RWPE2 (cell line): ENCODE measurements around the gene SDK2.

Source experiments
- ATAC-seq: fragments of 200-7000 bp; cut with Tn5 transposase; 3 replicates; pipeline ENCODE4 v1.9.1; 2021; ENCODE audit warnings: low read depth
- DNase-seq: peaks from one replicate; pipeline ENCODE4 v3.0.0-alpha.2; 2020; ENCODE audit warnings: low spot score
- H3K27ac ChIP-seq: fragments of 450-650 bp; 2 replicates; pipeline ENCODE4 v1.5.1; 2017; ENCODE audit warnings: mild to moderate bottlenecking; ENCODE audit not compliant: poor library complexity, severe bottlenecking
- H3K27me3 ChIP-seq: fragments of 250-450 bp; sonication (Bioruptor Pico); 2 replicates; pipeline ENCODE4 v1.5.1; 2021; ENCODE audit warnings: mild to moderate bottlenecking, moderate library complexity; ENCODE audit not compliant: insufficient read depth, poor library complexity, severe bottlenecking
- H3K36me3 ChIP-seq: fragments of 250-450 bp; sonication (Bioruptor Pico); 2 replicates; pipeline ENCODE4 v1.5.1; 2020; ENCODE audit warnings: low read depth, mild to moderate bottlenecking, moderate library complexity
- H3K4me1 ChIP-seq: fragments of 250-450 bp; sonication (Bioruptor Pico); 2 replicates; pipeline ENCODE4 v1.5.1; 2021; ENCODE audit warnings: mild to moderate bottlenecking, moderate library complexity; ENCODE audit not compliant: insufficient read depth, poor library complexity, severe bottlenecking
- H3K4me3 ChIP-seq: fragments of 250-450 bp; sonication (Bioruptor Pico); 2 replicates; pipeline ENCODE4 v1.5.1; 2021; ENCODE audit warnings: mild to moderate bottlenecking, moderate library complexity; ENCODE audit not compliant: severe bottlenecking
- H3K9me3 ChIP-seq: fragments of 250-450 bp; sonication (Bioruptor Pico); 2 replicates; pipeline ENCODE4 v1.5.1; 2021; ENCODE audit warnings: mild to moderate bottlenecking, moderate library complexity; ENCODE audit not compliant: severe bottlenecking
- TF ChIP-seq, protein P1 (sequence below): fragments of 450-650 bp; IDR thresholded peaks from one replicate; pipeline ENCODE4 v1.5.1; 2017; ENCODE audit warnings: mild to moderate bottlenecking, moderate library complexity; ENCODE audit not compliant: poor library complexity, severe bottlenecking

The SDK2 gene

DNA sequence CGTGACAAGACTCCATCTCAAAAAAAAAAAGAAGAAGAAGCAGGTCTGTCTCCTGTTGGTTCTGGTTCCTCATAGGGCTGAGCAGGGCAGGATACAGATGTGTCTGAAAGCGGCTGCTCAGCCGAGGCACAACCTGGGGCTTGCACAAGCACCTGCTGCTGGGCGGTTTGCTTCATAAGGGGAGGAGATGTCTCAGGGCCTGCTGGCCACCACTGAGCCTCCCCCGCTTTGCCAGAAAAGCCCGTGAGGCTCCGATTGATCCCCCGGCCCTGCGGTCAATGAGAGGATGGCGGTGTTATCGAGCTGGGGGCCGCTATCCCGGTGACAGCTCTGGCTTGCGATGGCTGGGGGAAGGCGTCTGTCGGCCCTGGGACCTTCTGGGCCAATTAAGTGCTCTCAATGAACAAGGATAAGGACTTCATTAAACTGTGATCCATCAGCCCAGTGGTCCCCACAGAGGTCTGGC is 162.0 kb downstream of the SDK2 start:
- TF ChIP-seq, protein P1, sequence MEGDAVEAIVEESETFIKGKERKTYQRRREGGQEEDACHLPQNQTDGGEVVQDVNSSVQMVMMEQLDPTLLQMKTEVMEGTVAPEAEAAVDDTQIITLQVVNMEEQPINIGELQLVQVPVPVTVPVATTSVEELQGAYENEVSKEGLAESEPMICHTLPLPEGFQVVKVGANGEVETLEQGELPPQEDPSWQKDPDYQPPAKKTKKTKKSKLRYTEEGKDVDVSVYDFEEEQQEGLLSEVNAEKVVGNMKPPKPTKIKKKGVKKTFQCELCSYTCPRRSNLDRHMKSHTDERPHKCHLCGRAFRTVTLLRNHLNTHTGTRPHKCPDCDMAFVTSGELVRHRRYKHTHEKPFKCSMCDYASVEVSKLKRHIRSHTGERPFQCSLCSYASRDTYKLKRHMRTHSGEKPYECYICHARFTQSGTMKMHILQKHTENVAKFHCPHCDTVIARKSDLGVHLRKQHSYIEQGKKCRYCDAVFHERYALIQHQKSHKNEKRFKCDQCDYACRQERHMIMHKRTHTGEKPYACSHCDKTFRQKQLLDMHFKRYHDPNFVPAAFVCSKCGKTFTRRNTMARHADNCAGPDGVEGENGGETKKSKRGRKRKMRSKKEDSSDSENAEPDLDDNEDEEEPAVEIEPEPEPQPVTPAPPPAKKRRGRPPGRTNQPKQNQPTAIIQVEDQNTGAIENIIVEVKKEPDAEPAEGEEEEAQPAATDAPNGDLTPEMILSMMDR, result no peak
- no peak for DNase-seq
- Histone ChIP-seq H3K36me3 (no peaks in the 10 kb centered on the region), H3K9me3 (peaks cover 5% of the 10 kb centered on the region), H3K4me1 (no peaks in the 10 kb centered on the region), H3K27me3 (no peaks in the 10 kb centered on the region), H3K4me3 (no peak overlapping the region), H3K27ac (no peak overlapping the region)
- no peak for ATAC-seq

DNA sequence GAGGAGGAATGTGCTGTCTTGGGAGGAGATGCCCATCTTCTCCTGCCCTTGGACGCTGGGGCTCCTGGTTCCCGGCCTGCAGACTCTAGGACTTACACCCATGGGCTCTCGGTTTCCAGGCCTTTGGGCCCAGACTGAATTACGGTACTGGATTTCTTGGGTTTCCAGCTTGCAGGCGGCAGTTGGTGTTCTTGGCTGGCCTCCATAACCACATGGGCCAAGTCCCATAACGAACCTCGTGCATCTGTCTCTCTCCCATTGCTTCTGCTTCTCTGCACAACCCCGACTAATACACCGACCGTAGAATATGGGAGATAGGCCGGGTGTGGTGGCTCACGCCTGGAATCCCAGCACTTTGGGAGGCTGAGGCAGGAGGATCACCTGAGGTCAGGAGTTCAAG is 162.6 kb downstream of the SDK2 start:
- H3K27me3 ChIP-seq, result no peaks in the 10 kb centered on the region
- ATAC-seq (no peak), DNase-seq (no peak)
- H3K4me1 ChIP-seq, result no peaks in the 10 kb centered on the region
- H3K4me3 ChIP-seq, result no peak overlapping the region
- TF ChIP-seq, protein P1, result no peak
- no peak overlapping the region for H3K27ac ChIP-seq
- H3K9me3 ChIP-seq, result peaks cover 5% of the 10 kb centered on the region
- no peaks in the 10 kb centered on the region for H3K36me3 ChIP-seq

DNA sequence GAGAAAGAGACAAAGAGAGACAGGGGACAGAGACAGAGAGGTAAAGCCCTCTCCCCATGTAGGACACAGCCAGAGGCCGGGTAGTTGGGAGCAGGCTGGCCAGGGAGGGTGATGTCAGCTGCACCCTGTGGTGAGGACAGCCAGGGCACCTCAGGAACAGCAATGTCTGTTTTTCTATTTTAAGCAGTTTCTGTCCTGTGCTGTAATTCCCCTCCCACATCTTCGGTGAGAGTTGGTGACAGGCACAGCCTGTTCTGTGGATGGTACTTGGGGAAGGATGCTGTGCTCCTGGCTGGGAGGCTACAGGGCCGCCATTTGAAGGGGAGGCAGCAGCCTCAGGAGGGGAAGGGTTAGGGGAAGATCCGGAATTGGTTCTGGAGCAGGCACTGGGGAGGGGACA is 163.5 kb downstream of the SDK2 start:
- Histone ChIP-seq H3K9me3 (peaks cover 5% of the 10 kb centered on the region), H3K36me3 (no peaks in the 10 kb centered on the region), H3K4me1 (no peaks in the 10 kb centered on the region), H3K27ac (no peak overlapping the region), H3K27me3 (peaks cover 6% of the 10 kb centered on the region), H3K4me3 (no peak overlapping the region)
- DNase-seq (no peak), ATAC-seq (no peak)
- TF ChIP-seq, protein P1, result no peak

DNA sequence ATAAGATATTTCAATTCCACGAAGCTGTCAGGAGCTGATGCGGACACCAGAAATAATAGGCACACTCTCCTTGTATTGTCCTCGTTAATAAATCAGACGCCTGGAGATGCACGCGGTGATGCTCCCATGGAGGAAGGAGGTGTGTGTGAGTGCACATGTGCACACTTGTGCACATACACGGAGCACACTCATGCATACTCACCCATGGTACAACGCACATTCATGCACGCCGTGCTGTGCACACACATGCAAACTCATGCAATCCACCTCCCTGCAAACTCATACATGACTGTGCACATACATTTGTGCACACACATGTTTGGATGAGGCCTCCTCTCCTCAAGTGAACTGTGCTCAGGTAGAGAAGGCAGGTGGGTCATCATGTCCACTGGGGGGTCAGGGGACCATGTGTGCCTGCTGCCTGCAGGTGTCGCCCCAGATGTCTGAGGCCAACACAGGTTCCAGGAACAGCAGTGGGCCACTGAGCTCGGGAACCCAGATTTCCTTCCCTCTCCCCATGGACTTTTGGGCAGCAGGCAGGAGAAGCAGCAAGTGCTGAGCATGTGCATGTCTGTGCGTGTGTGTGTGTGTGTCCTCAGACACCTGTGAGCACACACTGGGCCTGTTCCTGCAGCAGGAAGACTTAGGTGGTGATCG is 165.3 kb downstream of the SDK2 start:
- Histone ChIP-seq H3K27ac (no peak overlapping the region), H3K36me3 (no peaks in the 10 kb centered on the region), H3K4me1 (peaks cover 2% of the 10 kb centered on the region), H3K9me3 (no peaks in the 10 kb centered on the region), H3K27me3 (peaks cover 6% of the 10 kb centered on the region), H3K4me3 (no peak overlapping the region)
- no peak for ATAC-seq
- no peak for DNase-seq
- TF ChIP-seq, protein P1, result no peak

DNA sequence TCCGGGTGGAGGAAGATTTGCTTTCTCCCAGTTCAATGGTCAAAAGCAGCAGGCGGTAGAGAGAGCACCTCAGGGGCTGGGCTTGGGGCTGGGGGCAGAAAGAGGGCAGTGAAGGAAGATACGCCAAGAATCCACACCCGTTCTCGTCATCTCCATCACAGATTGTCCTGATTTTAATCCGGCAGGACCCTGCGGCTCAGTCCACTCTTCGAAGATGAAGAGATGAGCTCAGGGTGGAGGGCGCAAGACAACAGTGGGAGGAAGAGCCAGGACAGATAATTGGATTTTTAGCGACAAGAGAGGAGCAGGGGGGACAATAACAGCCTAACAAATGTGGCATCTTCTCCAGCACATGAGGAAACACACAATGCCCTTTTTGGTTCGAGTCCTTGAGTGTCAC is 165.9 kb downstream of the SDK2 start:
- TF ChIP-seq, protein P1, result no peak
- H3K4me1 ChIP-seq, result peaks cover 2% of the 10 kb centered on the region
- H3K27ac ChIP-seq, result no peak overlapping the region
- H3K4me3 ChIP-seq, result no peak overlapping the region
- H3K27me3 ChIP-seq, result peaks cover 6% of the 10 kb centered on the region
- H3K9me3 ChIP-seq, result no peaks in the 10 kb centered on the region
- ATAC-seq, result no peak
- no peaks in the 10 kb centered on the region for H3K36me3 ChIP-seq
- DNase-seq, result no peak
